ENCODE measurements around the gene RBM38.

- TF ChIP-seq CTCF (conservative IDR thresholded peaks at IDR 0.05; ENCODE audit: low read depth, low read length) (no peak), EZH2 (IDR thresholded peaks at IDR 0.05; ENCODE audit: borderline replicate concordance, low read depth, low read length, poor library complexity, severe bottlenecking) (no peak)
Measured at GRCh38 chr20:57455386-57455785, 64.2 kb downstream of the RBM38 start.

All from A673 (cell line).